Measurements from ENCODE around the gene ZNF814.
"Not testable (repeated sequence)": the region's sequence is repeated elsewhere in the genome, so short reads cannot be mapped to it uniquely, and the experiment has no call there.

ZNF814 gene

GRCh38 chr19:57823155-57823554 is 65.7 kb downstream of the ZNF814 start:
- peaks cover 21 to 36% of the 10 kb centered on the region in 2 experiments; a peak in 2 of 3 replicates for H3K36me3 ChIP-seq (ENCODE audit: control insufficient read depth in 2 of 2, insufficient read depth in 1 of 2, low read length in 2 of 2)
- POLR2A ChIA-PET, result not testable (repeated sequence)

DNA sequence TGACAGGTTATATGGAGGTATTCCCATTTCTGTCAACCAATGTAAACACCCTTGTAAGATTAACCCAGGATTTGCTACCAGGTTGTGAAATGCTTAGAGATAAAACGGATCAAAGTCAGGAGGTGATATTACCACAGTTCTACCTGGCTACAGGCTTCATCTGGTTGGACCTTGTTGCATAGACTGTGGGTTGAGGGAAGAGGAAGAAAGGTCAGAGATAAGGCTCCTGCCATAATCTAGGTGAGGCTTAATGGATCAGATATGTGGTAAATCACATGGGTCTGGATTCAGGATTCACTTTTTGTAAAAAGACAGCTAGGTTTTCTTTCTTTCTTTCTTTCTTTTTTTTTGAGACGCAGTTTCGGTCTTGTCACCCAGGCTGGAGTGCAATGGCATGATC is 67.3 kb downstream of the ZNF814 start:
- H3K4me1 ChIP-seq (ENCODE audit: control insufficient read depth, insufficient read depth, low read length); POLR2A ChIA-PET: not testable (repeated sequence)

More at GRCh38 chr19:57823155-57823554, 65.7 kb downstream of the ZNF814 start:
- H3K9me3 ChIP-seq (ENCODE audit: control insufficient read depth, insufficient read depth, low read depth, low read length); H3K27ac ChIP-seq (ENCODE audit: extremely low read depth, low read depth, low read length); H3K4me1 ChIP-seq (ENCODE audit: control insufficient read depth, insufficient read depth, low read length); H3K4me3 ChIP-seq (ENCODE audit: low read depth, low read length); CTCF ChIA-PET: not testable (repeated sequence)

DNA sequence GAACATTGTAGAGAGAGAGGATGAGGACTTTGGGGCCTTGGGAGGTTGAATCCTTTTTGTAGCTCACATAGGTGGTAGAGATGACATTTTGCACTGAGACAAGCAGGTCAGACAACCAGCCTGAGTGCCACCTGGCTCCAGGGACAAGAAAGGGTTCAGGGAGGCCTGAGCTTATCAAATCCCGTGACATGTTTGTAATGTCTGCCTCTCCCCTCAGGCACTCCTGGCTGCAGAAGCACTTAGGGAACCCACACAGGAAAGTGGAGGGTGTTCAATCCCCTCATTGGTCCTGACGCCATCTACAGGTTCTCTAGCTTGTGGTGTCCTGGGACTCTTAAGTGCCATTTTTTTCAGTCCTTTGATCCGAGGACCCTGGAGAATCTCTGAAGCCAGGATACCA is 67.7 kb downstream of the ZNF814 start:
- H3K4me1 ChIP-seq (ENCODE audit: control insufficient read depth, insufficient read depth, low read length); POLR2A ChIA-PET; H3K27ac ChIP-seq (ENCODE audit: extremely low read depth, low read depth, low read length); H3K9me3 ChIP-seq (ENCODE audit: control insufficient read depth, insufficient read depth, low read depth, low read length); H3K4me3 ChIP-seq (ENCODE audit: low read depth, low read length): not testable (repeated sequence)
- CTCF ChIA-PET, result interaction anchor here (0.6 kb wide), 1 partner anchor 25 kb away, joined by 4 read pairs; no protein-coding TSS in a partner anchor
- peaks cover 17 to 31% of the 10 kb centered on the region in 2 experiments; a peak in 2 of 3 replicates for H3K36me3 ChIP-seq (ENCODE audit: control insufficient read depth in 2 of 2, insufficient read depth in 1 of 2, low read length in 2 of 2)

More for the DNA sequence above, 67.3 kb downstream of the ZNF814 start:
- H3K4me3 ChIP-seq (ENCODE audit: low read depth, low read length); CTCF ChIA-PET; H3K9me3 ChIP-seq (ENCODE audit: control insufficient read depth, insufficient read depth, low read depth, low read length); H3K27ac ChIP-seq (ENCODE audit: extremely low read depth, low read depth, low read length): not testable (repeated sequence)
- peaks cover 17 to 36% of the 10 kb centered on the region in 2 experiments; a peak in 2 of 3 replicates for H3K36me3 ChIP-seq (ENCODE audit: control insufficient read depth in 2 of 2, insufficient read depth in 1 of 2, low read length in 2 of 2)

GRCh38 chr19:57820599-57820998 is 68.2 kb downstream of the ZNF814 start:
- Histone ChIP-seq H3K27ac (ENCODE audit: extremely low read depth, low read depth, low read length) (no peak overlapping the region; the same call in 1 of the 2 replicates), H3K9me3 (ENCODE audit: control insufficient read depth, insufficient read depth, low read depth, low read length) (no peaks in the 10 kb centered on the region), H3K36me3 (ENCODE audit: control insufficient read depth in 2 of 2, insufficient read depth in 1 of 2, low read length in 2 of 2) (peaks cover 17 to 30% of the 10 kb centered on the region in 2 experiments; a peak in 2 of 3 replicates), H3K4me1 (ENCODE audit: control insufficient read depth, insufficient read depth, low read length) (peaks cover 2% of the 10 kb centered on the region; the same call in 1 of the 2 replicates), H3K4me3 (ENCODE audit: low read depth, low read length) (peak overlapping the region; percentile 97)
- TF ChIP-seq SCRT2 (tag by site-specific recombination; IDR thresholded peaks at IDR 0.05) (peak; percentile 83), SCRT1 (tag by site-specific recombination; IDR thresholded peaks at IDR 0.05; ENCODE audit: borderline replicate concordance) (0 out of 2 replicates have a peak, but pooled peaks have one; percentile 15), ZFP41 (tag by site-specific recombination; IDR thresholded peaks at IDR 0.05; ENCODE audit: borderline replicate concordance) (no peak)
- ChIA-PET POLR2A (interaction anchor here (1.7 kb wide), 1 partner anchor 20 kb away, joined by 6 read pairs; no protein-coding TSS in a partner anchor), CTCF (interaction anchor here (0.6 kb wide), 1 partner anchor 25 kb away, joined by 4 read pairs; no protein-coding TSS in a partner anchor)

- CTCF ChIA-PET, result interaction anchor here (0.6 to 0.8 kb wide), 3 partner anchors 30 to 196 kb away, joined by 3 read pairs; partner anchors contain the start of gene ZNF587
- peaks cover 2% of the 10 kb centered on the region; the same call in 1 of the 2 replicates for H3K4me1 ChIP-seq (ENCODE audit: control insufficient read depth, insufficient read depth, low read length)
- no peaks in the 10 kb centered on the region for H3K9me3 ChIP-seq (ENCODE audit: control insufficient read depth, insufficient read depth, low read depth, low read length)
- peak overlapping the region; percentile 97 for H3K4me3 ChIP-seq (ENCODE audit: low read depth, low read length)
- peaks cover 8 to 29% of the 10 kb centered on the region in 2 experiments; a peak in 2 of 3 replicates for H3K36me3 ChIP-seq (ENCODE audit: control insufficient read depth in 2 of 2, insufficient read depth in 1 of 2, low read length in 2 of 2)
- POLR2A ChIA-PET, result interaction anchor here (0.6 to 1.8 kb wide), 13 partner anchors 12 to 331 kb away, joined by 3 to 10 read pairs (median 7); partner anchors contain the start of genes ZNF329, ZNF417, ZNF551 and ZNF587
- H3K27ac ChIP-seq (ENCODE audit: extremely low read depth, low read depth, low read length), result peak overlapping the region; percentile 83
- TF ChIP-seq ZNF792 (tag by site-specific recombination; IDR thresholded peaks at IDR 0.05), result no peak
- TF ChIP-seq ZFP37 (tag by site-specific recombination; IDR thresholded peaks at IDR 0.05), result peak; percentile 31; the same call in 1 of the 2 replicates
- 0 out of 2 replicates have a peak, but pooled peaks have one; percentile 41 for TF ChIP-seq ZEB2 (tag by site-specific recombination; IDR thresholded peaks at IDR 0.05)
- peak; percentile 52 for TF ChIP-seq SP7 (tag by site-specific recombination; IDR thresholded peaks at IDR 0.05)
- no peak for TF ChIP-seq ZFP69B (tag by site-specific recombination; IDR thresholded peaks at IDR 0.05)
- TF ChIP-seq ZNF148 (tag by site-specific recombination; IDR thresholded peaks at IDR 0.05; ENCODE audit: borderline replicate concordance), result no peak
- TF ChIP-seq, protein P1, sequence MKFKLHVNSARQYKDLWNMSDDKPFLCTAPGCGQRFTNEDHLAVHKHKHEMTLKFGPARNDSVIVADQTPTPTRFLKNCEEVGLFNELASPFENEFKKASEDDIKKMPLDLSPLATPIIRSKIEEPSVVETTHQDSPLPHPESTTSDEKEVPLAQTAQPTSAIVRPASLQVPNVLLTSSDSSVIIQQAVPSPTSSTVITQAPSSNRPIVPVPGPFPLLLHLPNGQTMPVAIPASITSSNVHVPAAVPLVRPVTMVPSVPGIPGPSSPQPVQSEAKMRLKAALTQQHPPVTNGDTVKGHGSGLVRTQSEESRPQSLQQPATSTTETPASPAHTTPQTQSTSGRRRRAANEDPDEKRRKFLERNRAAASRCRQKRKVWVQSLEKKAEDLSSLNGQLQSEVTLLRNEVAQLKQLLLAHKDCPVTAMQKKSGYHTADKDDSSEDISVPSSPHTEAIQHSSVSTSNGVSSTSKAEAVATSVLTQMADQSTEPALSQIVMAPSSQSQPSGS (tag by site-specific recombination; IDR thresholded peaks at IDR 0.05; ENCODE audit: low read depth), result no peak
- no peak for TF ChIP-seq ZNF138 (tag by site-specific recombination; IDR thresholded peaks at IDR 0.05; ENCODE audit: borderline replicate concordance)
- TF ChIP-seq ZNF266 (tag by site-specific recombination; IDR thresholded peaks at IDR 0.05; ENCODE audit: low read depth), result no peak
- peak; percentile 52; the same call in 1 of the 2 replicates for TF ChIP-seq ZNF501 (tag by site-specific recombination; IDR thresholded peaks at IDR 0.05)
- no peak for TF ChIP-seq ZNF623 (tag by site-specific recombination; IDR thresholded peaks at IDR 0.05)
- no peak for TF ChIP-seq ZNF146 (tag by site-specific recombination; IDR thresholded peaks at IDR 0.05)
- TF ChIP-seq SP2 (tag by site-specific recombination; IDR thresholded peaks at IDR 0.05), result peak; percentile 88
- peak; percentile 46 for TF ChIP-seq KLF1 (tag by site-specific recombination; IDR thresholded peaks at IDR 0.05)
- no peak for TF ChIP-seq ZNF548 (tag by site-specific recombination; IDR thresholded peaks at IDR 0.05)
- TF ChIP-seq REPIN1 (tag by site-specific recombination; IDR thresholded peaks at IDR 0.05; ENCODE audit: low read depth), result no peak
- no peak for TF ChIP-seq SCRT1 (tag by site-specific recombination; IDR thresholded peaks at IDR 0.05; ENCODE audit: borderline replicate concordance)
Observed at GRCh38 chr19:57819475-57820148, 69.2 kb downstream of the ZNF814 start.

Data from HEK293 (cell line).